Calu3 (cell line): Measurements from ENCODE around the gene MRPS18C. TPM values are rescaled to one million over a fixed set of nuclear protein-coding genes. Genes with fewer than 3 reads are reported as not detected.
"Not testable (repeated sequence)": the region's sequence is repeated elsewhere in the genome, so short reads cannot be mapped to it uniquely, and the experiment has no call there.

Experiments used
- BruUV-seq: library from RNA; stranded (reverse); fragments of 400-500 nt; replicated peaks from 2 replicates; lab custom pipeline; 2021; lab: Mats Ljungman, UMichigan
- CTCF ChIA-PET: fragments of 300-600 bp; sonication (Branson Sonifier 250); formaldehyde crosslinking; loops from one replicate; lab custom pipeline; 2022; ENCODE audit warnings: antibody characterized with exemption; lab: Charles Lee
- DNase-seq: peaks from one replicate; pipeline ENCODE4 v3.0.0; 2022
- H3K27ac Mint-ChIP-seq: one replicate; pipeline ENCODE4 v1.8.0; 2022; ENCODE audit warnings: mixed read lengths; ENCODE audit not compliant: unreplicated experiment
- H3K27me3 Mint-ChIP-seq: one replicate; pipeline ENCODE4 v1.8.0; 2022; ENCODE audit warnings: mixed read lengths; ENCODE audit not compliant: unreplicated experiment
- H3K36me3 Mint-ChIP-seq: one replicate; pipeline ENCODE4 v1.8.0; 2022; ENCODE audit warnings: mild to moderate bottlenecking, moderate library complexity, mixed read lengths; ENCODE audit not compliant: insufficient read depth, unreplicated experiment
- H3K4me1 Mint-ChIP-seq: one replicate; pipeline ENCODE4 v1.8.0; 2022; ENCODE audit warnings: mild to moderate bottlenecking, low read depth, mixed read lengths; ENCODE audit not compliant: unreplicated experiment
- H3K4me3 Mint-ChIP-seq: one replicate; pipeline ENCODE4 v1.8.0; 2022; ENCODE audit warnings: mild to moderate bottlenecking, low read depth, moderate library complexity, mixed read lengths; ENCODE audit not compliant: unreplicated experiment
- H3K9me3 Mint-ChIP-seq: one replicate; pipeline ENCODE4 v1.8.0; 2022; ENCODE audit warnings: low read depth, mixed read lengths; ENCODE audit not compliant: unreplicated experiment
- intact Hi-C: fragments of 100-400 bp; cut with micrococcal nuclease; formaldehyde crosslinking; loops from one replicate; pipeline ENCODE4 v1.10.0; 2022; ENCODE audit not compliant: unreplicated experiment
- total RNA-seq: library from RNA; stranded (reverse); gene quantifications from 2 replicates; pipeline ENCODE4 v1.2.3, GENCODE V29; 2022
- TF ChIP-seq, protein P1 (sequence below): fragments of 200-600 bp; IDR thresholded peaks from one replicate; pipeline ENCODE4 v1.8.0; 2022; ENCODE audit warnings: antibody characterized with exemption; ENCODE audit not compliant: unreplicated experiment

Gene MRPS18C
- total RNA-seq, 1 experiment from 2014 or later, result 39.0 TPM

DNA sequence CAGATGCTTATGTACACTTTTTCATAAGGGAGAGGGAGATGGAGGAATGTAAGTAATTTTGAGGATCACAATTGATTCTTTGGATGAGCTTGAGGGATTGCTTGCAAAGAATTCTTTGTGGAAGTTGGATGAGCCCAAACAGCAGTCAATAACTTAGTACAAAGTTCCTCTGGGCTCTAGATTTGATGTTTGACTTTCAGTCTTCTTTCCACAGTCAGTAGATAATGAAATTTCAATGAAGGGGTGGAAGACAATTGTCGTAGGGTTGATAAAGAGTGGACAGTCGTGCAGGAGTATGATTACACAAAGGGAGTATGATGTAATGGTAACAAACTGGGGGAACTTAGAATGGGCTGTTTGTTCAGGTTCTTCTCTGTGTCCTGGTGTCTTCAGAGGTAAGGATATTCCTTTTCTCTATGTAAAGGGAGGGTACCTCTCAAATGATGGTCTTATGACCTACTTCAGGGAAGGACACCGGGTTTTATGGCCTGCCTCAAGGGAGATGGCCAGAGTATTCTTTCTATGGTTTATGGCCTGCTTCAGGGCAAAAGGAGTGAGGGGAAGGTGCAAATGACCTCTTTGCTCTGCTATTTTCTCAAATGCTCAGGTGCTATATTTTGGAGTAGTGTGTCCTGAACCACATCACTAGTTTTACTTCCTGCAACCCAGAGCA is 30.7 kb downstream of the MRPS18C start:
- intact Hi-C loops, result no loop called here

DNA sequence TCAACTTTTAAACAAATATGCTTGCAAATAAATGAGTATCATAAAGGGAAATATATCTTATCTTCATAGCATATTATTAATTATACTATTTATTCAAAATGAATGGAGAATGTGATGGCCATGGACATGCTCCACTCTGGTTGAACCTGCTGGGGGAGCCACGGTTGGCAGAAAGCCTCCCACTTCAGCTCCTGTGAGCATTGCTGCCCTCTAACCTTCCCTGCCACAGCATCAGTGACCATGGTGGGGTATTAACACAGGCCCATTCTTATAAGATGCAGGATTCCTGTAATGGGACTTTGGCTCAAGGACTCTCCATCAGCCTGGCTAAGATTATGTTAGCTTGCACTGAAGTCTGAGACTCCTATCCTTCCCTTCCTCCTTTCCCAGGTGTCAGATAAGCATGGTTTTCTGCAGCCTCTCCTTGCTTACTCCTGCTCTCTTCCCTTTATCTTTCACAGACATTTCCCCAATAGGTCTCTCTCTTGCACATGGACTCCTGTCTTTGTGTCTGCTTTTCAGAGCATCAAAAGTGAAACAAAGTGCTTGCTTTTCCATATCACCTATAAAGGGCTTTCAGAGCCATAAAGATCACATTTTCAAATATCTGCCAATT is 34.0 kb downstream of the MRPS18C start:
- Mint-ChIP-seq H3K27ac (no peak overlapping the region), H3K9me3 (no peaks in the 10 kb centered on the region), H3K4me1 (no peaks in the 10 kb centered on the region), H3K27me3 (no peaks in the 10 kb centered on the region), H3K4me3 (no peak overlapping the region), H3K36me3 (peaks cover 6% of the 10 kb centered on the region)
- BruUV-seq, result no TSS peak
- TF ChIP-seq, protein P1, sequence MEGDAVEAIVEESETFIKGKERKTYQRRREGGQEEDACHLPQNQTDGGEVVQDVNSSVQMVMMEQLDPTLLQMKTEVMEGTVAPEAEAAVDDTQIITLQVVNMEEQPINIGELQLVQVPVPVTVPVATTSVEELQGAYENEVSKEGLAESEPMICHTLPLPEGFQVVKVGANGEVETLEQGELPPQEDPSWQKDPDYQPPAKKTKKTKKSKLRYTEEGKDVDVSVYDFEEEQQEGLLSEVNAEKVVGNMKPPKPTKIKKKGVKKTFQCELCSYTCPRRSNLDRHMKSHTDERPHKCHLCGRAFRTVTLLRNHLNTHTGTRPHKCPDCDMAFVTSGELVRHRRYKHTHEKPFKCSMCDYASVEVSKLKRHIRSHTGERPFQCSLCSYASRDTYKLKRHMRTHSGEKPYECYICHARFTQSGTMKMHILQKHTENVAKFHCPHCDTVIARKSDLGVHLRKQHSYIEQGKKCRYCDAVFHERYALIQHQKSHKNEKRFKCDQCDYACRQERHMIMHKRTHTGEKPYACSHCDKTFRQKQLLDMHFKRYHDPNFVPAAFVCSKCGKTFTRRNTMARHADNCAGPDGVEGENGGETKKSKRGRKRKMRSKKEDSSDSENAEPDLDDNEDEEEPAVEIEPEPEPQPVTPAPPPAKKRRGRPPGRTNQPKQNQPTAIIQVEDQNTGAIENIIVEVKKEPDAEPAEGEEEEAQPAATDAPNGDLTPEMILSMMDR, result no peak
- peak; percentile 3 for DNase-seq
- CTCF ChIA-PET, result interaction anchor here (0.5 kb wide), 1 partner anchor 48 kb away, joined by 3 read pairs; no protein-coding TSS in a partner anchor
- intact Hi-C loops, result no loop called here

More for the DNA sequence above, 30.7 kb downstream of the MRPS18C start:
- Mint-ChIP-seq H3K27me3 (no peaks in the 10 kb centered on the region), H3K36me3 (peaks cover 12% of the 10 kb centered on the region), H3K4me3 (no peak overlapping the region), H3K9me3 (no peaks in the 10 kb centered on the region), H3K27ac (no peak overlapping the region), H3K4me1 (no peaks in the 10 kb centered on the region)
- no peak for DNase-seq
- BruUV-seq, result no TSS peak
- TF ChIP-seq, protein P1, result no peak
- CTCF ChIA-PET, result no interaction called here

DNA sequence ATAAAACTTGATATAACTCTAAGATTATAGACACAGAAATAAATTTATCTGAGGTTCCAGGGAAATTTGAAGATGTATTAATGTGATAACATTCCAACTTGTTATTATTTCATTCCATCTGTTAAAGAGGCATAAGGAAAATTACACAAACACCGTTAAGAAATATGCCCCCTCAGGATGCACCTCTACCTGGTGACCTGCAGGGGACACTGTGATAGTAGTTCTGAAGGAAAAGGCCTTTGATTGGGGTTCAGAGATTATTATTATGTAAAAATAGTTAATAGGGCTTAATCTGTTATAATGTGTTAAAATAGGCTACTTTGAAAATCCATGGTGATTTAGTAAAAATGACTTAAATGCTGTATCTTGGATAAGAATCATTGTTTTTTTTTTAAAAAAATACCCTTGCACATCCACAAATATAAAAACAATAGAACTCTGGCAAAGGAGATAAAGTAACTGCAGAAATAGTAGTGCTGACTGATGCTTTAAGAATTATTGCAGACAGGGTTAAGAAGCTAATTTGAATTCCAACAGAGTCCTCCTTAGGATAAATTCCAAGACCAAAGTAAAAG is 35.1 kb downstream of the MRPS18C start:
- Mint-ChIP-seq H3K4me3 (no peak overlapping the region), H3K9me3 (no peaks in the 10 kb centered on the region), H3K27me3 (no peaks in the 10 kb centered on the region), H3K4me1 (no peaks in the 10 kb centered on the region), H3K36me3 (no peaks in the 10 kb centered on the region), H3K27ac (no peak overlapping the region)
- TF ChIP-seq, protein P1, result peak; percentile 46
- CTCF ChIA-PET, result interaction anchor here (0.7 kb wide), 1 partner anchor 28 kb away, joined by 3 read pairs; no protein-coding TSS in a partner anchor
- peak; percentile 14 for DNase-seq
- intact Hi-C loops, result loop anchor here (1.0 kb wide), 1 partner anchor 149 kb away; no protein-coding TSS in a partner anchor
- no TSS peak for BruUV-seq

DNA sequence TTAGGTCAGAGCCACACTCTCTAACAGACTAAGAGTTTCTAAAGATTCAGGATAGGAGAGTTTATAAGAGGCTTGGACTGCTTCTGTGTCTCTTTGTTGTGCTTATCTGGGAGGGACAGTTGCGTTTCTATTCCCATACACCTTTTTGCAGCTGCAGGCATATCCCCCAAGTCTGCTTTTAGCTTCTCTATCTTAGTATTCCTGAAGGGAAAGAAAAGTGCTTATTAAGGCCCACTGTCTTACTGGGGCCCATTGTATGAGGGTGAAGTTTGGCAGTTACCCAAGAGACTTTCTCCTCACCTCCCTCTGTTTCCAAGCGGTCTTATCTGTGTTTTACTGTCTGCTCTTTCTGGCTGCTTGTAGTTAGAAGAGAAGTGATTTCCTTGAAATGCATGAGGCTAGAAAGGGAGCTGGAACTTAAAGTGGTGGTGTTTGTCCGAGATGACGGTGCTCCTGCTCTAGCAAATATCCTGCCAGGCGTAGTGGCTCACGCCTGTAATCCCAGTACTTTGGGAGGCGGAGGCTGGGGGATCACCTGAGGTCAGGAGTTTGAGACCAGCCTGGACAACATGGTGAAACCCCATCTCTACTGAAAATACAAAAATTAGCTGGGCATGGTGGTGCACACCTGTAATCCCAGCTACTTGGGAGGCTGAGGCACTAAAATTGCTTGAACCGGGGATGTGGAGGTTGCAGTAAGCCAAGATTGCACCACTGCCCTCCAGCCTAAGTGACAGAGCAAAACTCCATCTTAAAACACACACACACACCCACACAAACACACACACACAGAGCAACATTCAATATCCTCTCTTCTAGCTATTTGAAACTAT is 40.4 kb downstream of the MRPS18C start:
- H3K36me3 Mint-ChIP-seq, H3K4me3 Mint-ChIP-seq, H3K27ac Mint-ChIP-seq, BruUV-seq, DNase-seq, intact Hi-C loops, H3K9me3 Mint-ChIP-seq, CTCF ChIA-PET, H3K27me3 Mint-ChIP-seq: not testable (repeated sequence)
- peaks cover 12% of the 10 kb centered on the region for H3K4me1 Mint-ChIP-seq
